ENCODE data around the gene PSMA3. TPM values are rescaled to one million over a fixed set of nuclear protein-coding genes. Genes with fewer than 3 reads are reported as not detected.
A peak's percentile ranks its signal among the peaks of the same experiment; 100 is the strongest.

Gene PSMA3
- total and polyA plus RNA-seq, 7 donors = 136 to 466 (median 235) TPM

GRCh38 chr14:58200480-58200841 lies 44.2 kb upstream of the PSMA3 start:
- Histone ChIP-seq H3K4me3 (peak overlapping the region; percentile 74), H3K27me3 (ENCODE audit: insufficient read depth in 3 of 3, low read length in 2 of 3) (no peaks in the 10 kb centered on the region), H3K4me1 (peaks cover 7% of the 10 kb centered on the region), H3K27ac (peak overlapping the region; percentile 91), H3K36me3 (ENCODE audit: insufficient read depth in 1 of 2, low read depth in 1 of 2) (peaks cover 0 to 22% of the 10 kb centered on the region in 2 donors), H3K9me3 (no peaks in the 10 kb centered on the region)
- ATAC-seq (peak in 2 of 4 donors; percentile 2 to 15), DNase-seq (no peak)
- no peak for TF ChIP-seq CTCF (IDR thresholded peaks at IDR 0.05)
- intact Hi-C loops (cut with DNase I) = loop anchor here (2.0 to 5.0 kb wide), 2 partner anchors 37 to 38 kb away; no protein-coding TSS in a partner anchor
- 0 to 1% (median 0%) methylated on average over 11 of the region's 11 CpGs for WGBS, 3 donors

- Histone ChIP-seq H3K36me3 (ENCODE audit: insufficient read depth in 1 of 2, low read depth in 1 of 2) (peaks cover 0 to 22% of the 10 kb centered on the region in 2 donors), H3K4me1 (peaks cover 7% of the 10 kb centered on the region), H3K27me3 (ENCODE audit: insufficient read depth in 3 of 3, low read length in 2 of 3) (no peaks in the 10 kb centered on the region), H3K27ac (peak overlapping the region; percentile 91), H3K9me3 (no peaks in the 10 kb centered on the region), H3K4me3 (peak overlapping the region; percentile 74)
- intact Hi-C loops (cut with DNase I) = loop anchor here (2.0 to 5.0 kb wide), 2 partner anchors 36 to 38 kb away; no protein-coding TSS in a partner anchor
- TF ChIP-seq CTCF (IDR thresholded peaks at IDR 0.05) = no peak
- 2 to 5% (median 4%) methylated on average over 2 of the region's 2 CpGs for whole genome bisulfite sequencing, 3 donors
- ATAC-seq = no peak
- no peak for DNase-seq
These were observed 43.8 kb upstream of the PSMA3 start for GRCh38 chr14:58200846-58201245.

- no peaks in the 10 kb centered on the region for H3K4me1 ChIP-seq
- DNase-seq (no peak), ATAC-seq (no peak)
- H3K27me3 ChIP-seq (ENCODE audit: insufficient read depth in 3 of 3, low read length in 2 of 3) = no peaks in the 10 kb centered on the region
- no peak overlapping the region for H3K27ac ChIP-seq
- peaks cover 0 to 99% of the 10 kb centered on the region in 2 donors for H3K36me3 ChIP-seq (ENCODE audit: insufficient read depth in 1 of 2, low read depth in 1 of 2)
- TF ChIP-seq CTCF (IDR thresholded peaks at IDR 0.05) = no peak
- H3K4me3 ChIP-seq = no peak overlapping the region
- intact Hi-C loops (cut with DNase I) = no loop called here
- no peaks in the 10 kb centered on the region for H3K9me3 ChIP-seq
These were observed 31.5 kb upstream of the PSMA3 start for GRCh38 chr14:58213176-58213575.

GRCh38 chr14:58215191-58215914 lies 29.3 kb upstream of the PSMA3 start:
- TF ChIP-seq CTCF (IDR thresholded peaks at IDR 0.05) = no peak
- H3K36me3 ChIP-seq (ENCODE audit: insufficient read depth in 1 of 2, low read depth in 1 of 2) = peaks cover 0 to 96% of the 10 kb centered on the region in 2 donors

More at GRCh38 chr14:58215191-58215914, 29.3 kb upstream of the PSMA3 start:
- no peak overlapping the region for H3K27ac ChIP-seq
- DNase-seq (no peak), ATAC-seq (no peak)
- intact Hi-C loops (cut with DNase I) = no loop called here
- 86 to 95% (median 90%) methylated on average over 2 of the region's 2 CpGs for WGBS, 3 donors
- no peak overlapping the region for H3K4me3 ChIP-seq
- no peaks in the 10 kb centered on the region for H3K4me1 ChIP-seq
- H3K27me3 ChIP-seq (ENCODE audit: insufficient read depth in 3 of 3, low read length in 2 of 3) = no peaks in the 10 kb centered on the region
- no peaks in the 10 kb centered on the region for H3K9me3 ChIP-seq
